Mucosa of stomach (tissue), 1 donor: ENCODE data around the gene PILRB.
"Not testable (repeated sequence)": the region's sequence is repeated elsewhere in the genome, so short reads cannot be mapped to it uniquely, and the experiment has no call there.

Source experiments
- H3K27me3 ChIP-seq: one replicate; pipeline ENCODE4 v1.7.0; 2013; ENCODE audit warnings: mild to moderate bottlenecking, low read length; ENCODE audit not compliant: control insufficient read depth, insufficient read depth
- H3K36me3 ChIP-seq: one replicate; pipeline ENCODE4 v1.7.0; 2013; ENCODE audit warnings: low read length; ENCODE audit not compliant: control insufficient read depth, insufficient read depth
- H3K4me1 ChIP-seq: one replicate; pipeline ENCODE4 v1.7.0; 2013; ENCODE audit warnings: mild to moderate bottlenecking, low read length; ENCODE audit not compliant: control insufficient read depth, insufficient read depth
- H3K4me3 ChIP-seq: one replicate; pipeline ENCODE4 v1.7.0; 2013; ENCODE audit warnings: low read length
- H3K9ac ChIP-seq: one replicate; pipeline ENCODE4 v1.7.0; 2013; ENCODE audit warnings: mild to moderate bottlenecking, low read length, moderate library complexity
- H3K9me3 ChIP-seq: one replicate; pipeline ENCODE4 v1.7.0; 2013; ENCODE audit warnings: mild to moderate bottlenecking, low read length, moderate library complexity; ENCODE audit not compliant: control insufficient read depth
- donor health status: Pancreatic carcinoma.

PILRB gene

DNA sequence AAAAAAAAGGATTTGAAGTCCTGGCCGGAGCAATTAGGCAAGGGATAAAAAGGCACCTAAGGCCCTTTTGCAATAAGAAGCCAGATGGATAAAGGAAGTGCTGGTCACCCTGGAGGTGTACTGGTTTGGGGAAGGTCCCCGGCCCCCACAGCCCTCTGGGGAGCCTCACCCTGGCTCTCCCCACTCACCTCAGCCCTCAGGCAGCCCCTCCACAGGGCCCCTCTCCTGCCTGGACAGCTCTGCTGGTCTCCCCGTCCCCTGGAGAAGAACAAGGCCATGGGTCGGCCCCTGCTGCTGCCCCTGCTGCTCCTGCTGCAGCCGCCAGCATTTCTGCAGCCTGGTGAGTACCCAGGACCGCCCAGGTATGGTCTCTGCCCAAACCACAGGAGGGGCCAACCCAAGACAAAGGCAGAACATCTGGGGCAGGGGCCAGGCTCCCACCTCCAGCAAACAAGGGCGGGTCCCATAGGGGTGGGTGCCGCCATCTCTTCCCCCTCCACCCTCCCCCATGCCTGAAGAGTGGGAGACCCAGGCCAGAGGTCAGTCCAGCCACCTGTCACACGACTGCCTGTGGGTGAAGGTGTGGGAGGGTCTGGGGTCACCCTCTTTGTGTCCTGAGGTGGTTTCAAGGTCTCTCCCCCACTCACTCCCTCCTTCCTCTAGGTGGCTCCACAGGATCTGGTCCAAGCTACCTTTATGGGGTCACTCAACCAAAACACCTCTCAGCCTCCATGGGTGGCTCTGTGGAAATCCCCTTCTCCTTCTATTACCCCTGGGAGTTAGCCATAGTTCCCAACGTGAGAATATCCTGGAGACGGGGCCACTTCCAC is at the start of gene PILRB:
PILRB (plus strand) TSS at position 91 of the 830 bp plus-strand sequence; CDS start at position 277, 186 bp downstream.
- H3K9me3 ChIP-seq = no peaks in the 10 kb centered on the region
- no peaks in the 10 kb centered on the region for H3K27me3 ChIP-seq
- no peaks in the 10 kb centered on the region for H3K4me1 ChIP-seq
- no peak within 1 kb of the TSS for H3K4me3 ChIP-seq
- H3K9ac ChIP-seq = no peak within 1 kb of the TSS
- H3K36me3 ChIP-seq = peaks cover 11% of the 10 kb centered on the region

DNA sequence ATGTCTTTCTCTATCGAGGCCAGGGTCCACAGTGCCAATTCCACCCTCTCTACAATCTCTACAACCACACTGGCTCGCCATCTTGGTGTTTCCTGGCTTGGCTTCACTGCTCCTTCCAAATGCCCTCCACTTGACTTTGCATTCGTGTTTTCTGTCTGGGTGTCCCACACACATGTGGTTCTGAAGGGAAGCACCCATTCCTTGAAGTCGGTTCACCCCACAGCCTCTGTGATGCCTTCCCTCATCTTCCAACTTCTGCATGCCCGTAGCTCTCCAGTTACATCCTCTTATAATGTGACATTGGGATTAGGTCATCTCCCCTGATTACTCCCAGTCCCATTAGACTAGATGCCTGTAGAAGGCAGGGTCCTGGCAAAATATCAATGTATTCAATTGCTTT is 39.6 kb upstream of the PILRB start:
- not testable (repeated sequence) for H3K9ac ChIP-seq, H3K36me3 ChIP-seq, H3K4me1 ChIP-seq, H3K9me3 ChIP-seq, H3K4me3 ChIP-seq, H3K27me3 ChIP-seq

DNA sequence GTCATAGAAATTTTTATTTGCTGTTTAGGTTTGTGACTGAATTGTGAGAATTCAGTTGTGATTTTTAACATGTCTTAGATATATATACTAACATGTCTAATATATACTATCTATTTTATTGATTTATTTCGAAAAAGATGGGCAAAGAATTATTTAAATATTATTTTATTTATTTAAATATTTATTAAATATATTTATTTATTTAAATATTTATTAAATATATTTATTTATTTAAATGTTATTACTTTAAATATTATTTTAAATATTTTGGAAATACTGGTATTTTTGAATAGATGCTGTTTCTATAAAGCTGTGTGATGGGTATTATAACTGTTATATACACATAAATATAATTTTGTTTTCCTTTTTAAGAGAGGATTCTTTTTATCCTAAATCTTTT is 36.3 kb upstream of the PILRB start:
- not testable (repeated sequence) for H3K27me3 ChIP-seq, H3K4me1 ChIP-seq, H3K9ac ChIP-seq, H3K4me3 ChIP-seq, H3K36me3 ChIP-seq, H3K9me3 ChIP-seq

DNA sequence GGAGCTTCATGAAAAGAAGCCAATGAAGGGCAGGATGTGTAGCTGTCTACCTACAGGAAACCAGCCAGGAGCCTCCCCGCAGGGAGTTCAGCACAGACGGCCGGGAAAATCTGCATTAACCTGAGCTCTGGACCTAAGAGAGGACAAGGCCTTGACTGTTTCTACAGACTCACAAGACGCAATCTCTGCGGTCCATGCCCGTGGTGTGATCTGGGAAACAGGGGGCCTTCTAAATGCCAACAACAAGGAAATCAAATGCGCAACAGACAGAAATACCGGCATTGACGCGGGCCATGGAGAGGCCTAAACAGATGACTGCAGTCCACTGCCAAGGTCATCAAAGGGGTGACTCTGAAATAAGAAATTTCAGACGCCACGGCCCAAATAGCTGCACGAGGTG is 33.7 kb upstream of the PILRB start:
- not testable (repeated sequence) for H3K9ac ChIP-seq, H3K4me3 ChIP-seq, H3K9me3 ChIP-seq, H3K27me3 ChIP-seq, H3K4me1 ChIP-seq, H3K36me3 ChIP-seq

DNA sequence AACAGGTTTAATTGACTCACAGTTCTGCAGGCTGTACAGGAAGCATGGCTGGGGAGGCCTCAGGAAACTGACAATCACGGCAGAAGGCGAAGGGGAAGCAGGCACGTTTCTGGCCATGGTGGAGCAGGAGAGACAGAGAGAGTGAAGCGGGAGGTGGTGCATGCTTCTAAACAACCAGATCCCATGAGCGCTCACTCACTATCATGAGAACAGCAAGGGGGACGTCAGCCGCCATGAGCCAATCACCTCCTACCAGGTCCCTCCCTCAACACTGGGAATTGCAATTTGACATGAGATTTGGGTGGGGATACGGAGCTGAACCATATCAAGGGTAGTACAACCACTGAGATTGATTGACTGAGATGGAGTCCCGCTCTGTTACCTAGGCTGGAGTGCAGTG is 32.2 kb upstream of the PILRB start:
- not testable (repeated sequence) for H3K36me3 ChIP-seq, H3K9me3 ChIP-seq, H3K4me3 ChIP-seq, H3K4me1 ChIP-seq, H3K9ac ChIP-seq, H3K27me3 ChIP-seq

DNA sequence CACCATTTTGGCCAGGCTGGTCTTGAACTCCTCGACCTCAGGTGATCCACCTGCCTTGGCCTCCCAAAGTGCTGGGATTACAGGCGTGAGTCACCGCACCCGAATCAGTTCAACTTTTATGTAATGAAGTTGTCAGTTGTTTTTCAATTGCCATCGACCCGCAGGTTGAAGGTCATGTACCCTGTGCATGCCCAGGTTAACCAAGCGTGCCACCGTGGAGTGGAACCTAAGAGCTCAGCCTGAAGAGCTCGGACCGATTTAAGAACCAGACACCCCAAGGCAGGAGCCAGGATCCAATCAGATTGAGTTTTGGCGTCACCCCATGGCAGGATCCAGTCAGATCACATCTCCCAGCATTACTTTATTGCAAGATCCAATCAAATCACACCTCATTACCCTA is 31.0 kb upstream of the PILRB start:
- H3K36me3 ChIP-seq, H3K4me1 ChIP-seq, H3K4me3 ChIP-seq, H3K27me3 ChIP-seq, H3K9me3 ChIP-seq, H3K9ac ChIP-seq: not testable (repeated sequence)

DNA sequence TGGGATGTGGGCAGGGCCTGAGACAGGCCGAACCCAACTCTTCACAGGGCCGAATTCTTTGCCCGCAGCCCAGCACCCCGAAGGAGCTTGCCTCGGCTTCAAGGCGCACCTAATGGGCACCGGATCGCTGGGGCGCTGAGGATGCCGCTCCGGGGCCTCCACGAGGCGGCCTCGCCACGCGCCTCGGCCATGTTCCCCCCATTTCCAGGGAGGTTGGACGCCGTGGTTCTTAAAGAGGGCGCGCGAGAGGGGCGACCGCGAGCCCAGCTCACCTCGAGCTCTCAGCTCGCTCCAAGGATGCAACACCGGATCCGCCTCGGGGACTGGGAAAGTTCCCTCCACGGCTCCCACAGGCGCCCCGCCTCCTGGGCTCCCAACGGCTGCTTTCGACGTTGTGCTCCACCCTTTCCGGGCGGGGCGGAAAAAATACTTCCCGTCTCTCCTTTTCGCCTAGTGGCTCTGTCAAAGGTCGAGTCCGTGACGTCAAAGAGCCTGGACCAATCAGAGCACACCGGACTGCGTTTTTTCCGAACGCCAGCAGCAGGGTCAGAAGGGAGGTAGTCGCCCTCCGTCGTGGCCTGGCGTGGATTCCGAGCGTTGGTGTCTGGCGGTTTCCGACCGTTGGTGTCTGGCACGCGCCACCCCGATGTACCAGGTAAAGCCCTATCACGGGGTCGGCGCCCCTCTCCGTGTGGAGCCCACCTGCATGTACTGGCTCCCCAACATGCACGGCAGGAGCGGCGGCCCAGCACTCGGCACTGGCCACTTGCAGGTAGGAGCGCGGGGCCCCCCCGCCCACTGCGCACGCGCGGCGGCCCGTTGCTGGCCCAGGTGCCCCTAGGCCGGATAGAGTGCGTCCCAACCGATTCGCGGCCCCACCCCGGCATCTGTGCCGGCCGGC is 22.1 kb upstream of the PILRB start:
- H3K4me1 ChIP-seq, H3K36me3 ChIP-seq, H3K27me3 ChIP-seq, H3K9me3 ChIP-seq: not testable (repeated sequence)
- H3K4me3 ChIP-seq = peak overlapping the region; percentile 56
- H3K9ac ChIP-seq = peak overlapping the region; percentile 64

DNA sequence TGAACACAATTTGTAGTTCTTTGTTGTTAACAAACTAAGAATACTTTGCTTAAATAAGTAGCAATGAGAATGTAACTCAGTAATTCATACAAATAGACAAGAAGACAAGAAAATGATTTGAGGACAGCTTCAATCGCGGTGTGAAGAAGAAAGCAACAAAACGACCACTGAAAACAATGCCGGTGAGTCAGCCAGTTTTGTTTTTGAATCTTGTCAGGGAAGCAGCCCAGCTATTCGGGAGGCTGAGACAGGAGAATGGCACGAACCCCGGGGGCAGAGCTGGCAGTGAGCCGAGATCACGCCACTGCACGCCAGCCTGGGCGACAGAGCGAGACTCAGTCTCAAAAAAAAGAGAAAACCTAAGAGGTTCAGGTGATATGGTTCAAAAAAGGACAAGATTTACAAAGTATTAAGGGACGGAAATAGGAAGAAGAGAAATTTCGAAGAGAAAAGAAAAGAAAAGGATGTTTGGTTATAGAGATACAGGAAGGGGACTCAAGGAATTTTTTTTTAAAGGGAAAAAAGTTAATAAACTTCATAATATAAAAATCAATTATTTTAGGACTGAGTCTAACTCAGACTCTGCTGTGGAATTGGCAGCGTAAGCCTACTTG is 19.7 kb upstream of the PILRB start:
- not testable (repeated sequence) for H3K9me3 ChIP-seq, H3K4me3 ChIP-seq, H3K4me1 ChIP-seq, H3K36me3 ChIP-seq, H3K9ac ChIP-seq, H3K27me3 ChIP-seq

DNA sequence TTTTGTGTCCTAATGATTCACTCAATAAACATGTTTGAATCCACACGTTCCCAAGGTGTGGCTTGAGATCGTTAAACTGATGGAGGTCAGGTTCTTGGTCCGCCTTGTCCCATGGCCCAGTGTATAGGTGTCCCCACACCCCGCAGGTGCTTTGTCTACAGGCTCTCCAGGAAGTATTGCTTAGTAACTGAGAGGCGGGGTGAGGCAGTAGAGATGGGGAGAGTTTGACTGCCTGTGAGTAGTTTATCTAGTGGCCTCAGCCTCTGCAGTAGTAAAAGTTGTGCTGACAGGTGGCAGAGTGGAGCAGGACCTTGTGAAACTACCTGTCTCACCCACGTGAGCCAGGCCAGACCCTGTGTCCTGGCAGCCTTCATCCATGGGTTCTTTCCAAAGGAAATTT is 16.6 kb upstream of the PILRB start:
- H3K9me3 ChIP-seq, H3K9ac ChIP-seq, H3K36me3 ChIP-seq, H3K27me3 ChIP-seq, H3K4me1 ChIP-seq, H3K4me3 ChIP-seq: not testable (repeated sequence)

DNA sequence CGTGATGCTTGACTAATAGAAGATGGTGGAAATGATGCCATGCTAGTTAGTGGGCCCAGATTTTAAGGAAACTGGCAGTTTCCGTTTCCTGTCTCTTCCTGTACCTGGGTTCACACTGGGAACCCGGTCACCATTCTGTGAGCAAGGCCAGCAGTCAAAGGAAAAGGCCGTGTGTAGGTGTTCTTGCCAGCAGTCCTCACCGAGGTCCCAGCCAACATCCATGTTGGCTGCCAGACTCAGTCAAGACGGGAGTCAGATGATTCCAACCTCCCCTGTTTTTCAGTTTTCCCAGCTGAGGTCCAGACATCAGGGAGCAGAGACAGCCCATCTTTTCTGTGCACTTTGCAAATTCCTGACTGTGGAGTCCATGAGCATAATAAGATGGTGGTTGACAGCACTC is 15.2 kb upstream of the PILRB start:
- Histone ChIP-seq H3K27me3 (no peaks in the 10 kb centered on the region), H3K9ac (no peak overlapping the region), H3K36me3 (peaks cover 11% of the 10 kb centered on the region), H3K4me1 (peaks cover 5% of the 10 kb centered on the region), H3K4me3 (no peak overlapping the region), H3K9me3 (no peaks in the 10 kb centered on the region)

DNA sequence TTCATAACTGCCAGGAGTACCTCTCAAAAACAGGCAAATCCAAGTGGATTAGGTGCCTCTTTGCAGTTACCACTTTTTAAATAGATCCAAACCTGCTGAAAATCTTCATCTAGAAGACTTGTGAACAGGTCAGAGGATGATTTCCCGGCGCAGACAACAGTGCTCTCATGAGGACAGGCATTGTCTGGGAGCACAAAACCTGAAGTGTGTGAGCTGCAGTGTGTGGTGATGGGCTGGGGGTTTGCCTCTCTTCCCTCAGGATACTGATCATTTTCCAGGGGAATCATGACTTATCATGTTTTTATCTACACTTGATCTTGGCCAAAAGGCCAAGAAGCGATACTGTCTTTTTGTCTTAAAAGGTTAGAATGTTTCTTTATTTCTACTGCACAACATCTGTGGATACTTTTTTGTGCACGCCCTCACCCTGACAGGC is 13.8 kb upstream of the PILRB start:
- H3K4me3 ChIP-seq, H3K9me3 ChIP-seq, H3K9ac ChIP-seq, H3K4me1 ChIP-seq, H3K27me3 ChIP-seq: not testable (repeated sequence)
- peaks cover 11% of the 10 kb centered on the region for H3K36me3 ChIP-seq

DNA sequence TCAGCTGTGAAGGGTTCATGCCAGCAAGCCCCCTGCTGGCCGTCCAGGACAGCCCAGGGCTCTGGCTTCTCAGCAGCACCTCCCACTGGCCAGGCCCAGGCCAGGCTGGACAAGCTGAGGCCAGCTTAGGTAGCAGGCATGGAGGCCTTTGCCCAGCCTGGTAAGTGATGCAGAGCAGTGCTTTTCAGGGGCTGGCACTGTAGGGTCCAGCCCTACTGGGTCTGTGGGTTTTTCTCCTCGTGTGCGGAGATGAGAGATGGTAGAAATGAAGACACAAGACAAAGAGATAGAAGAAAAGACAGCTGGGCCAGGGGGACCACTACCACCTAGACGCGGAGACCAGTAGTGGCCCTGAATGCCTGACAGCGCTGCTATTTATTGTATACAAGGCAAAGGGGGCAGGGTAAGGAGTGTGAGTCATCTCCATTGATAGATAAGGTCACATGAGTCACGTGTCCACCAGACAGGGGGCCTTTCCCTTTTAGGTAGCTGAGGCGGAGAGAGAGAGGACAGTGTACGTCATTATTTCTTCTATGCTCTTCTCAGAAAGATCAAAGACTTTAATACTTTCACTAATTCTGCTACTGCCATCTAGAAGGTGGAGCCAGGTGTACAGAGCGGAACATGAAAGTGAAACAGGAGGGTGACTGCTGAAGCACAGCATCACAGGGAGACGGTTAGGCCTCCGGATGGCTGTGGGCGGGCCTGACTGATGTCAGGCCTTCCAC is 13.2 kb upstream of the PILRB start:
- not testable (repeated sequence) for H3K9ac ChIP-seq, H3K4me1 ChIP-seq, H3K27me3 ChIP-seq, H3K4me3 ChIP-seq, H3K9me3 ChIP-seq
- H3K36me3 ChIP-seq = peaks cover 11% of the 10 kb centered on the region
